ENCODE measurements around the gene MAGIX. TPM values are rescaled to one million over a fixed set of nuclear protein-coding genes. Genes with fewer than 3 reads are reported as not detected.

The MAGIX gene
- total RNA-seq, 6 donors from 2014 or later = 7.3 to 16.3 (median 12.9) TPM

- ATAC-seq (ENCODE audit: low FRiP score in 2 of 2) (no peak), DNase-seq (no peak)
- Histone ChIP-seq H3K36me3 (no peaks in the 10 kb centered on the region), H3K9me3 (no peaks in the 10 kb centered on the region), H3K27ac (no peak overlapping the region), H3K4me1 (peaks cover 0 to 17% (median 6%) of the 10 kb centered on the region in 4 donors), H3K4me3 (no peak overlapping the region), H3K27me3 (no peaks in the 10 kb centered on the region)
- no peak for TF ChIP-seq POLR2AphosphoS5 (IDR thresholded peaks at IDR 0.05)
- TF ChIP-seq POLR2A (IDR thresholded peaks at IDR 0.05) = no peak
- TF ChIP-seq CTCF (IDR thresholded peaks at IDR 0.05) = no peak
- TF ChIP-seq EP300 (IDR thresholded peaks at IDR 0.05) = no peak
- WGBS, 2 donors = 20 to 51% methylated on average over 7 to 11 of the region's 12 CpGs
Observed at GRCh38 chrX:49198540-49199314, 36.2 kb downstream of the MAGIX start.

- Histone ChIP-seq H3K36me3 (no peaks in the 10 kb centered on the region), H3K27me3 (no peaks in the 10 kb centered on the region), H3K27ac (no peak overlapping the region), H3K4me3 (peak overlapping the region in 1 of 4 donors; percentile 41), H3K4me1 (peaks cover 0 to 17% (median 6%) of the 10 kb centered on the region in 4 donors), H3K9me3 (no peaks in the 10 kb centered on the region)
- 28 to 48% methylated on average over 11 of the region's 11 CpGs for WGBS, 2 donors
- ATAC-seq (ENCODE audit: low FRiP score in 2 of 2) (no peak), DNase-seq (no peak)
- TF ChIP-seq POLR2AphosphoS5 (IDR thresholded peaks at IDR 0.05) (no peak), EP300 (IDR thresholded peaks at IDR 0.05) (no peak)
Observed at GRCh38 chrX:49199315-49199595, 36.7 kb downstream of the MAGIX start.

- 0 to 33% methylated on average over 3 to 61 of the region's 61 CpGs for WGBS, 2 donors
- Histone ChIP-seq H3K27me3 (no peaks in the 10 kb centered on the region), H3K4me3 (peak within 1 kb of the TSS in 3 of 4 donors; percentile 25 to 49 (median 41)), H3K36me3 (no peaks in the 10 kb centered on the region), H3K9me3 (no peaks in the 10 kb centered on the region), H3K4me1 (peaks cover 0 to 17% (median 6%) of the 10 kb centered on the region in 4 donors), H3K27ac (peak within 1 kb of the TSS in 3 of 4 donors; percentile 52 to 76 (median 58))
- DNase-seq = peak; percentile 93 to 97
- TF ChIP-seq POLR2A (IDR thresholded peaks at IDR 0.05) = peak in 2 of 4 donors; percentile 42 to 83
- TF ChIP-seq CTCF (IDR thresholded peaks at IDR 0.05) = peak in 1 of 6 experiments; percentile 7
- no peak for TF ChIP-seq EP300 (IDR thresholded peaks at IDR 0.05)
- TF ChIP-seq POLR2AphosphoS5 (IDR thresholded peaks at IDR 0.05) = peak; percentile 72 to 77
- peak; percentile 90 to 98 for ATAC-seq (ENCODE audit: low FRiP score in 2 of 2)
Observed at GRCh38 chrX:49199906-49200771, 37.6 kb downstream of the MAGIX start, which contains the start of gene SYP. SYP (minus strand) TSS chrX:49200193; CDS start chrX:49200186, 7 bp downstream.

- ATAC-seq (ENCODE audit: low FRiP score in 2 of 2) (no peak), DNase-seq (no peak)
- 67 to 69% methylated on average over 2 of the region's 2 CpGs for WGBS, 2 donors
- H3K9me3 ChIP-seq = no peaks in the 10 kb centered on the region
- no peak overlapping the region for H3K4me3 ChIP-seq
- no peak for TF ChIP-seq POLR2AphosphoS5 (IDR thresholded peaks at IDR 0.05)
- no peak for TF ChIP-seq POLR2A (IDR thresholded peaks at IDR 0.05)
- TF ChIP-seq CTCF (IDR thresholded peaks at IDR 0.05) = no peak
- no peaks in the 10 kb centered on the region for H3K27me3 ChIP-seq
- no peak overlapping the region for H3K27ac ChIP-seq
- H3K4me1 ChIP-seq = peaks cover 0 to 17% (median 6%) of the 10 kb centered on the region in 4 donors
- no peaks in the 10 kb centered on the region for H3K36me3 ChIP-seq
Observed at GRCh38 chrX:49202022-49202421, 39.5 kb downstream of the MAGIX start.

GRCh38 chrX:49203536-49203935 is 41.0 kb downstream of the MAGIX start:
- Histone ChIP-seq H3K4me1 (peaks cover 0 to 17% (median 6%) of the 10 kb centered on the region in 4 donors), H3K36me3 (no peaks in the 10 kb centered on the region), H3K27me3 (no peaks in the 10 kb centered on the region), H3K9me3 (no peaks in the 10 kb centered on the region), H3K4me3 (no peak overlapping the region), H3K27ac (no peak overlapping the region)
- 72 to 80% methylated on average over 3 of the region's 3 CpGs for WGBS, 2 donors
- TF ChIP-seq CTCF (IDR thresholded peaks at IDR 0.05) = no peak
- TF ChIP-seq EP300 (IDR thresholded peaks at IDR 0.05) = no peak
- TF ChIP-seq POLR2AphosphoS5 (IDR thresholded peaks at IDR 0.05) = no peak
- no peak for TF ChIP-seq POLR2A (IDR thresholded peaks at IDR 0.05)
- ATAC-seq (ENCODE audit: low FRiP score in 2 of 2) (no peak), DNase-seq (no peak)

Data from upper lobe of left lung (tissue), 6 donors.